ENCODE results near the gene TFEC.
"Not testable (repeated sequence)": the region's sequence is repeated elsewhere in the genome, so short reads cannot be mapped to it uniquely, and the experiment has no call there.

Gene TFEC

DNA sequence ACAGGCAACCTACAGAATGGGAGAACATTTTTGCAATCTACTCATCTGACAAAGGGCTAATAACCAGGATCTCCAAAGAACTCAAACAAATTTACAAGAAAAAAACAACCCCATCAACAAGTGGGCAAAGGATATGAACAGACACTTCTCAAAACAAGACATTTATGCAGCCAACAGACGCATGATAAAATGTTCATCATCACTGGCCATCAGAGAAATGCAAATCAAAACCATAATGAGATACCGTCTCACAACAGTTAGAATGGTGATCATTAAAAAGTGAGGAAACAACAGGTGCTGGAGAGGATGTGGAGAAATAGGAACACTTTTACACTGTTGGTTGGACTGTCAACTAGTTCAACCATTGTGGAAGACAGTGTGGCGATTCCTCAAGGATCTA lies 100.8 kb downstream of the TFEC start:
- not testable (repeated sequence) for DNase-seq (ENCODE audit: low read depth in 2 of 2)

DNA sequence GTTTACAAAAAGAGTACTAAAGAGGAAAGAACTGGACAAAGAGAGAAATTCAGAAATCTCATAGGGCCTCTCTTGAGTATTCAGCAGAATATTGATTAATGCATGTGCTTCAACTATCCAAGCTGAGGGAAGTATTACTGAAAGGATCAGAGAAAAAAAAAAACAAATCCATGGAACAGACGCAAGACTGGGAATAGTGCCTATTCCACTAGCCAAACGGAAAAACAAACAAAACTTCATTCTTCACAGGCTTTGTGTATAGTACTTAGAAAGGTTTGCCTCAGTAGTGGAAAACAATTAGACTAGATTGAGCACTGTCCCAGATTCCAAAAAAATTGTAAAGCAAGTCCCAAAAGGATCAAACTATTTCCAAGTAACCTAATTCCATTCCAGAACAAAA lies 106.2 kb downstream of the TFEC start:
- no peak for DNase-seq (ENCODE audit: low read depth in 2 of 2)

DNA sequence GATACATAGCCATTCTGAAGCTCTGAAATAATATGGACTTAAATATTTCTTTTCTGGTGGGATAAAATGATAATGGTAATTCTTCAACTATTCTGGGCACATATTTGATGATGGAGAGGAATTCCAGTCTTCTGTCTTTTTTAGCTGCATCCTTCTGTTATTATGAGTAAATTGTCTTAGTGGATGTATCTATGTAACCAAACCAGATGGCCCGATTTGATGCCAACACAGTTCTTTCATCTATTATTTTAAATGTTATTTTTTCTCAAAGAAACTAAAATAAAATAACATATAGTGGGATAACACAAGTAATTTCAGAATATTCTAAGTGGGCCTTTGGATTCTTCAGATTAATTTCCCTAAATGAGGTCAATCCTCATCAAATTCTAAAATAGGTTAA lies 110.2 kb downstream of the TFEC start:
- DNase-seq (ENCODE audit: low read depth in 2 of 2) = no peak

DNA sequence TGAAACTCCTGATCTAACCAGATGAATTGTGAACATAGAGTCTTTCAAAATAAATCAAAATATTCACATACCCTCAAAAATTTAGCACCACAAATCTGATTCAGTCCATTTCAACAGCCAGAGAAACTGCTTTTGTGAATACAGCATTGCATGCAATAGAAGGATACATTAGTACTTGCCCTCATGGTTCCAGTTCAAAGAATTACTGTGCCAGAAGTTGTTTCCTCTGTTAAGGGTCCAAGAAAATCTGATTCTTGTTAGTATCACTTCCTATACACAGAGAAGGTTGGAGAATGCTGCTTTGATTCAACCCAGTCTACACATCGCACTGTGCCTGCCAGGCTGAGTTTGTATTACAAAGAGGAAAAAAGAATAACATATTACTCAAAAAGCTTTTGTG lies 115.6 kb downstream of the TFEC start:
- DNase-seq (ENCODE audit: low read depth in 2 of 2) = no peak

DNA sequence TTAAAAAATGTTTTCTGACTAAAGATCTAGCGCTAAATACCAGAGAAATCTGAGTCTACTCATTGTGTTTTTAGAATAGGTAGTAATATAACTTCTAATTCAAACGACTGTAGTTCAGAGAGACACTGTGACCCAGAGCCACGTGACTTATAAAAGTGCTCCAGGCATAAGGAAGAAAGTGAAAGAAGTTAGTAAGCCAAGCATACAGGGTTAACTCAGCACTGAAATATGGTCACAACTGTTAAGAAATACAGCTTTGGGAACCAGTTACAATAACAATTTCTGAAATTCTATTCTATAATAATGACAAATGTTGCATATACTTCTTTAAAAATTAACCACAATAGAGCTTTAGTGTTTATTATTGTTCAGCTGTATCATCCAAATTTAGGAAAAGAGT lies 119.1 kb downstream of the TFEC start:
- DNase-seq (ENCODE audit: low read depth in 2 of 2) = no peak

DNA sequence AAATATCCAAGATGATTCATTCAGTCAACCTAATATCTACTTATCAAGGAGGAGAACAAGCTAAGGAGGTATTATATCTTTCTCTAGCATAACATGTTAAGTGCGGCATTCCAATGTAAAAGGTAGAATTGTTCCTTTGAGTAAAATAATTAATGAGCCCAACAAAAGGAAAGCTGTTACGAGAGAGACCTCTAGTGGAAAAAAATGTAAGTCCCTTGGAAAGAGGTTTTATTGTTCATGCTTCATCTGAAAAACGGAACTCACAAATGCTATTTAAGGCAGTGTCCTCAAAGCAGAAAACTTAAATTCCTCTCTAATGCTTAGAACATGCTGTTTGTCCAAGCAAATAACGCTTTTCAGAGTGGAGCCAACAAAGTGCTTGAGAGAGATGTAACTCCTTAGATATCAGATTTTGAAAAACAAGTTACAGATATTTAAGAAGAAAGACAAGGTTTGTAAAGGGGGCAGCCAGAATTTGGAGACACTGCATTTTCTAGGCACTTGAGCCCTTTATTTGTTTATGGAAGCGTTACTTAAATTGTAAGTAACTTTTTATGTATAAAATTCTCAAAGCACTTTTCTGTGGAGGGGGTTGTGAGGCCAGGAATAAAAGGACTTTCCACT lies 119.9 kb downstream of the TFEC start:
- DNase-seq (ENCODE audit: low read depth in 2 of 2) = no peak

DNA sequence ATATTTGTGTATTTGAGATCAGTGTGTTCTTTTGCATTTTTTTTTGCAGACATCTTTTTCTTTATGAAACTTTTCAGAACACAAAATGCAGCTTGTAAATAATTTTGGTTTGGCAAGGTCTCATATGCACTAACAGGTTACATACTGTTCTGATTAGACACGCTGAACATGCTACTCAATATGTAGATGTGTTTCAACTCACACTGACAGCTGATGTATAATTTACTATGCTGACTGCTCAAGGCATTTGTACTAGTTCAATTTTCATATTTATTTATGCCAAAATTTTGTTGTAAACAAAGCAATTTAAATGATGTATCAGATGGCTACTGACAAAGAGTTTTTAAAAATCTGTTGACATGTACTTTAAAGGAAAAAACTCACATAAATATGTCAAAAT lies 123.8 kb downstream of the TFEC start:
- no peak for DNase-seq (ENCODE audit: low read depth in 2 of 2)

DNA sequence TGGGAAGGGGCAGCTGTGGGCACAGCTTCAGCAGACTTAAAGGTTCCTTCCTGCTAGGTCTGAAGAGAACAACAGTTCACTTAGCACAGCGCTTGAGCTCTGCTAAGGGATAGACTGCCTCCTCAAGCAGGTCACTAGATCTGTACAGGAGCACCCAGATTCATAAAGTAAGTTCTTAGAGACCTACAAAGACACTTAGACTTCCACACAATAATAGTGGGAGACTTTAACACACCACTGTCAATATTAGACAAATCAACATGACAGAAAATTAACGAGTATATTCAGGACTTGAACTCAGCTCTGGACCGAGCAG lies 140.9 kb downstream of the TFEC start:
- DNase-seq (ENCODE audit: low read depth in 2 of 2) = no peak

DNA sequence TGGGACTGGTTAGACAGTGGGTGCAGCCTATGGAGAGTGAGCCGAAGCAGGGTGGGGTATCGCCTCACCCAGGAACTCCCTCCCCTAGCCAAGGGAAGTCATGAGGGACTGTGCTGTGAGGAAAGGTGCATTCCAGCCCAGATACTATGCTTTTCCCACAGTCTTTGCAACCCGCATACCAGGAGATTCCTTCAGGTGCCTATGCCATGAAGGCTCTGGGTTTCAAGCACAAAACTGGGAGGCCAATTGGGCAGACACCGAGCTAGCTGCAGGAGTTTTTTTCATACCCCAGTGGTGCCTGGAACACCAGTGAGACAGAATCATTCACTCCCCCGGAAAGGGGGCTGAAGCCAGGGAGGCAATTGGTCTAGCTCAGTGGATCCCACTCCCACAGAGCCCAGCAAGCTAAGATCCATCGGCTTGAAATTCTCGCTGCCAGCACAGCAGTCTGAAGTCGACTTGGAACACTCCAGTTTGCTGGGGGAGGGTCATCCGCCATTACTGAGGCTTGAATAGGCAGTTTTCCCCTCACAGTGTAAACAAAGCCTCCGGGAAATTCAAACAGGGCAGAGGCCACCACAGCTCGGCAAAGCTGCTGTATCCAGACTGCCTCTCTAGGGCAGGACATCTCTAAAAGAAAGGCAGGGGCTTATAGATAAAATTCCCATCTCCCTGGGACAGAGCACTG lies 141.4 kb downstream of the TFEC start:
- no peak for DNase-seq (ENCODE audit: low read depth in 2 of 2)

DNA sequence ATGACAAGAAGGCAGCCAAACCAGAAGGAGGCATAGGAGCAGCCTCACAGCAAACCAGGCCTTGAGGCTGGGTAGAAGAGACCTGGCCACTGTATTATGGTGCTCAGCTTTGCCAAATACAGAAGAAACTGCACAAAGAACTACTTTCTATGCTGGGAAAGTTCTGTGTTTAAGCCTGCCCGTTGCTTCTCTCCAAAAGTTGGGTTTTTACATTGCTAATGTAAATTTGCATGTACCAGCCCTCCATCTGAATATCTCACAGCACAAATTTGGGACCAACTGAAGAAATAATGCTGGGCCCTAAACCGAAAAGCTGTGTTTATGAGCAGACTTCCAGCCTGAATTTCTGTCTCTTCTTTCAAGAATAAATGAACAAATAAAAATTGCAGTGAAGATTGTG lies 145.0 kb downstream of the TFEC start:
- no peak for DNase-seq (ENCODE audit: low read depth in 2 of 2)
